Measurements from ENCODE around the gene TES. TPM values are rescaled to one million over a fixed set of nuclear protein-coding genes. Genes with fewer than 3 reads are reported as not detected.
"Not testable (repeated sequence)": the region's sequence is repeated elsewhere in the genome, so short reads cannot be mapped to it uniquely, and the experiment has no call there.

The TES gene
- total and polyA plus RNA-seq, 2 of the 8 experiments (the other 6 are each of a cell fraction or from before 2014, with no cell fraction given), result 18.2 to 36.3 TPM

GRCh38 chr7:116175095-116175494, 35.2 kb upstream of the TES start:
- H2BK15ac ChIP-seq (ENCODE audit: low read length); H3K79me1 ChIP-seq (ENCODE audit: low read depth, low read length); H3K4ac ChIP-seq (replicated peaks; ENCODE audit: insufficient read length, low read depth, low read length); H4K91ac ChIP-seq (replicated peaks; ENCODE audit: insufficient read length, low read length); H3K4me3 ChIP-seq (ENCODE audit: extremely low read depth in 1 of 4, insufficient read depth in 2 of 4, low read depth in 3 of 4, low read length in 4 of 4); H3K36me3 ChIP-seq (ENCODE audit: control insufficient read depth in 2 of 4, insufficient read depth in 4 of 4, low read length in 3 of 4); H3K4me2 ChIP-seq (ENCODE audit: insufficient read depth in 1 of 2, low read depth in 2 of 2, low read length in 2 of 2); H3K9ac ChIP-seq (replicated peaks in 1 of 4; ENCODE audit: extremely low read depth in 1 of 4, low read depth in 3 of 4, low read length in 3 of 4); H2BK20ac ChIP-seq (ENCODE audit: low read length); H3K23me2 ChIP-seq (ENCODE audit: low read depth, low read length); H2AFZ ChIP-seq (ENCODE audit: low read length); DNase-seq (ENCODE audit: low read depth in 1 of 2, low spot score in 2 of 2); H3K9me3 ChIP-seq (ENCODE audit: insufficient read depth in 2 of 2, low read depth in 1 of 2, low read length in 1 of 2); H3K14ac ChIP-seq (ENCODE audit: insufficient read length); H3K4me1 ChIP-seq (replicated peaks in 1 of 4; ENCODE audit: control insufficient read depth in 3 of 4, insufficient read depth in 4 of 4, low read length in 3 of 4); H3K18ac ChIP-seq (ENCODE audit: extremely low read depth, low read length); H3K23ac ChIP-seq (ENCODE audit: insufficient read length); H2BK5ac ChIP-seq (ENCODE audit: low read depth, low read length); H4K5ac ChIP-seq (ENCODE audit: insufficient read length, low read depth, low read length); H3K79me2 ChIP-seq (ENCODE audit: control insufficient read depth in 1 of 2, insufficient read depth in 2 of 2, low read length in 2 of 2); H4K20me1 ChIP-seq (replicated peaks in 1 of 2; ENCODE audit: control insufficient read depth in 1 of 2, insufficient read depth in 2 of 2, low read length in 2 of 2); FAIRE-seq; POLR2A ChIA-PET (ENCODE audit: partially characterized antibody); H3K27ac ChIP-seq (ENCODE audit: low read depth, low read length); H2BK12ac ChIP-seq (ENCODE audit: low read depth, low read length); H3K27me3 ChIP-seq (replicated peaks in 1 of 4; ENCODE audit: control insufficient read depth in 3 of 4, extremely low read depth in 1 of 4, insufficient read depth in 3 of 4, low read length in 3 of 4); H3K56ac ChIP-seq (replicated peaks; ENCODE audit: insufficient read length, low read depth, low read length); H2BK120ac ChIP-seq (replicated peaks; ENCODE audit: low read depth, low read length); H2AK5ac ChIP-seq (ENCODE audit: low read depth, low read length); H4K8ac ChIP-seq (ENCODE audit: extremely low read depth, insufficient read depth, low read length): not testable (repeated sequence)
- 93% methylated on average over 3 of the region's 3 CpGs; no CpG with 5 or more reads in 1 of the 2 experiments for WGBS, 2 experiments (ENCODE audit: extremely low coverage in 1 of 2, insufficient coverage in 1 of 2, insufficient read length in 1 of 2, insufficient replicate concordance in 2 of 2, low coverage in 1 of 2, low lambda C conversion rate in 2 of 2, missing lambda C conversion rate in 1 of 2)
- CTCF ChIA-PET (ENCODE audit: partially characterized antibody), result interaction anchor here (0.9 to 6.1 kb wide), 8 partner anchors 19 to 428 kb away, joined by 3 to 46 read pairs (median 6); no protein-coding TSS in a partner anchor
